Epithelial cell of proximal tubule (primary cell): ENCODE data around the gene MED13L. TPM values are rescaled to one million over a fixed set of nuclear protein-coding genes. Genes with fewer than 3 reads are reported as not detected.
A peak's percentile ranks its signal among the peaks of the same experiment; 100 is the strongest.
"Not testable (repeated sequence)": the region's sequence is repeated elsewhere in the genome, so short reads cannot be mapped to it uniquely, and the experiment has no call there.

Experiments used
- DNase-seq: peaks from one replicate; pipeline ENCODE4 v3.0.0-alpha.2; 2011; ENCODE audit warnings: low read depth
- H3K4me3 ChIP-seq: 2 replicates; pipeline ENCODE4 v1.5.1; 2011; ENCODE audit warnings: low read depth, mild to moderate bottlenecking, low read length
- CTCF ChIP-seq: conservative IDR thresholded peaks from 2 replicates; pipeline ENCODE4 v1.5.1; 2012; ENCODE audit warnings: low read depth, mild to moderate bottlenecking, low read length
- total RNA-seq: library from RNA; depleted of rRNA; stranded (reverse); fragments of >200 nt; gene quantifications from 2 replicates; pipeline ENCODE4 v1.2.3, GENCODE V29; 2015

MED13L gene
- total RNA-seq, 1 donor from 2014 or later = 37.9 TPM

GRCh38 chr12:116246490-116247179, 30.9 kb downstream of the MED13L start:
- H3K4me3 ChIP-seq = no peak overlapping the region
- TF ChIP-seq CTCF = no peak
- no peak for DNase-seq

GRCh38 chr12:116245189-116245588, 32.3 kb downstream of the MED13L start:
- H3K4me3 ChIP-seq = no peak overlapping the region
- no peak for DNase-seq
- TF ChIP-seq CTCF = no peak

GRCh38 chr12:116244474-116245090, 32.9 kb downstream of the MED13L start:
- no peak for DNase-seq
- no peak for TF ChIP-seq CTCF
- H3K4me3 ChIP-seq = peak overlapping the region; percentile 0

- no peak for TF ChIP-seq CTCF
- peak; percentile 79 for DNase-seq
- peak overlapping the region; percentile 12 for H3K4me3 ChIP-seq
Observed at GRCh38 chr12:116244001-116244400, 33.5 kb downstream of the MED13L start.

- DNase-seq = no peak
- no peak for TF ChIP-seq CTCF
- H3K4me3 ChIP-seq = no peak overlapping the region
Observed at GRCh38 chr12:116242740-116243139, 34.8 kb downstream of the MED13L start.

GRCh38 chr12:116241157-116241759, 36.2 kb downstream of the MED13L start:
- no peak for TF ChIP-seq CTCF
- no peak overlapping the region for H3K4me3 ChIP-seq
- DNase-seq = no peak

GRCh38 chr12:116238570-116239119, 38.8 kb downstream of the MED13L start:
- H3K4me3 ChIP-seq, DNase-seq: not testable (repeated sequence)
